Nephron (organoid): Measurements from ENCODE around the gene MRTO4.
A peak's percentile ranks its signal among the peaks of the same experiment; 100 is the strongest.

Experiments used
- H3K27ac Mint-ChIP-seq, 3 experiments: 2 replicates each; pipeline ENCODE4 v1.8.0; 2020; ENCODE audit warnings: mixed read lengths in 3 of 3, mild to moderate bottlenecking in 2 of 3, moderate library complexity in 1 of 3
- H3K27me3 Mint-ChIP-seq: 2 replicates; pipeline ENCODE4 v1.8.0; 2021; ENCODE audit warnings: low read depth, mild to moderate bottlenecking, moderate library complexity, mixed read lengths
- H3K36me3 Mint-ChIP-seq: 2 replicates; pipeline ENCODE4 v1.8.0; 2020; ENCODE audit warnings: low read depth, mixed read lengths
- H3K4me1 Mint-ChIP-seq: 2 replicates; pipeline ENCODE4 v1.8.0; 2020; ENCODE audit warnings: mixed read lengths
- H3K4me3 Mint-ChIP-seq, 3 experiments: 2 replicates each; pipeline ENCODE4 v1.8.0; 2020; ENCODE audit warnings: mild to moderate bottlenecking in 3 of 3, mixed read lengths in 3 of 3, moderate library complexity in 2 of 3
- H3K9me3 Mint-ChIP-seq: 2 replicates; pipeline ENCODE4 v1.8.0; 2020; ENCODE audit warnings: mixed read lengths
- CTCF ChIP-seq, 3 experiments: fragments of 200-600 bp; sonication (generic); IDR thresholded peaks; one replicate each; pipeline ENCODE4 v1.5.0; 2021; ENCODE audit warnings: antibody characterized with exemption in 3 of 3; ENCODE audit not compliant: unreplicated experiment in 3 of 3

Gene MRTO4

GRCh38 chr1:19305880-19306279 is 54.3 kb downstream of the MRTO4 start:
- no peak for TF ChIP-seq CTCF (IDR thresholded peaks at IDR 0.05; ENCODE audit: unreplicated experiment in 3 of 3)
- peaks cover 56% of the 10 kb centered on the region for H3K36me3 Mint-ChIP-seq
- no peak overlapping the region for H3K4me3 Mint-ChIP-seq
- no peaks in the 10 kb centered on the region for H3K9me3 Mint-ChIP-seq
- H3K4me1 Mint-ChIP-seq = peaks cover 11% of the 10 kb centered on the region
- H3K27ac Mint-ChIP-seq = no peak overlapping the region
- H3K27me3 Mint-ChIP-seq = no peaks in the 10 kb centered on the region

GRCh38 chr1:19306941-19307340 is 55.3 kb downstream of the MRTO4 start:
- peaks cover 16% of the 10 kb centered on the region for H3K4me1 Mint-ChIP-seq
- no peaks in the 10 kb centered on the region for H3K9me3 Mint-ChIP-seq
- H3K4me3 Mint-ChIP-seq = no peak overlapping the region
- peaks cover 56% of the 10 kb centered on the region for H3K36me3 Mint-ChIP-seq
- H3K27ac Mint-ChIP-seq = no peak overlapping the region
- TF ChIP-seq CTCF (IDR thresholded peaks at IDR 0.05; ENCODE audit: unreplicated experiment in 3 of 3) = no peak
- no peaks in the 10 kb centered on the region for H3K27me3 Mint-ChIP-seq

- Mint-ChIP-seq H3K4me1 (peaks cover 16% of the 10 kb centered on the region), H3K9me3 (no peaks in the 10 kb centered on the region), H3K27me3 (no peaks in the 10 kb centered on the region), H3K4me3 (peak overlapping the region in 2 of 3 experiments; percentile 50 to 57), H3K27ac (peak overlapping the region in 1 of 3 experiments; percentile 13), H3K36me3 (peaks cover 46% of the 10 kb centered on the region)
- TF ChIP-seq CTCF (IDR thresholded peaks at IDR 0.05; ENCODE audit: unreplicated experiment in 3 of 3) = no peak
These were observed 56.3 kb downstream of the MRTO4 start for GRCh38 chr1:19307794-19308508.

- Mint-ChIP-seq H3K27me3 (no peaks in the 10 kb centered on the region), H3K9me3 (no peaks in the 10 kb centered on the region), H3K36me3 (peaks cover 41% of the 10 kb centered on the region), H3K4me3 (peak overlapping the region; percentile 56 to 77 (median 69)), H3K27ac (no peak overlapping the region), H3K4me1 (peaks cover 22% of the 10 kb centered on the region)
- no peak for TF ChIP-seq CTCF (IDR thresholded peaks at IDR 0.05; ENCODE audit: unreplicated experiment in 3 of 3)
These were observed 56.9 kb downstream of the MRTO4 start for GRCh38 chr1:19308509-19308907.

- Mint-ChIP-seq H3K27ac (no peak overlapping the region), H3K36me3 (peaks cover 36% of the 10 kb centered on the region), H3K4me1 (peaks cover 24% of the 10 kb centered on the region), H3K4me3 (peak overlapping the region; percentile 56 to 77 (median 69)), H3K9me3 (no peaks in the 10 kb centered on the region), H3K27me3 (no peaks in the 10 kb centered on the region)
- TF ChIP-seq CTCF (IDR thresholded peaks at IDR 0.05; ENCODE audit: unreplicated experiment in 3 of 3) = no peak
These were observed 57.7 kb downstream of the MRTO4 start for GRCh38 chr1:19309123-19309813.
